Neuron (in vitro differentiated cells): ENCODE data around the gene DNMBP.
"Not testable (repeated sequence)": the region's sequence is repeated elsewhere in the genome, so short reads cannot be mapped to it uniquely, and the experiment has no call there.

ENCODE experiments used
- H2AFZ ChIP-seq: one replicate; pipeline ENCODE4 v1.6.1; 2013; ENCODE audit warnings: low read depth, mild to moderate bottlenecking, inconsistent platforms, low read length, moderate library complexity
- H3K27me3 ChIP-seq: one replicate; pipeline ENCODE4 v1.6.1; 2013; ENCODE audit warnings: low read length; ENCODE audit not compliant: insufficient read depth
- H3K36me3 ChIP-seq: one replicate; pipeline ENCODE4 v1.6.1; 2013; ENCODE audit warnings: low read length; ENCODE audit not compliant: insufficient read depth
- H3K4me1 ChIP-seq: one replicate; pipeline ENCODE4 v1.6.1; 2013; ENCODE audit warnings: low read length; ENCODE audit not compliant: insufficient read depth
- H3K4me3 ChIP-seq: 2 replicates; pipeline ENCODE4 v1.5.1; 2013; ENCODE audit warnings: mild to moderate bottlenecking, low read length, moderate library complexity
- H3K9me3 ChIP-seq: one replicate; pipeline ENCODE4 v1.6.1; 2013; ENCODE audit warnings: low read length

The DNMBP gene

GRCh38 chr10:100027416-100027815 lies 17.7 kb upstream of the DNMBP start:
- Histone ChIP-seq H2AFZ (no peak overlapping the region), H3K36me3 (no peaks in the 10 kb centered on the region), H3K9me3 (peaks cover 8% of the 10 kb centered on the region), H3K4me3 (no peak overlapping the region), H3K4me1 (peaks cover 2% of the 10 kb centered on the region), H3K27me3 (no peaks in the 10 kb centered on the region)

DNA sequence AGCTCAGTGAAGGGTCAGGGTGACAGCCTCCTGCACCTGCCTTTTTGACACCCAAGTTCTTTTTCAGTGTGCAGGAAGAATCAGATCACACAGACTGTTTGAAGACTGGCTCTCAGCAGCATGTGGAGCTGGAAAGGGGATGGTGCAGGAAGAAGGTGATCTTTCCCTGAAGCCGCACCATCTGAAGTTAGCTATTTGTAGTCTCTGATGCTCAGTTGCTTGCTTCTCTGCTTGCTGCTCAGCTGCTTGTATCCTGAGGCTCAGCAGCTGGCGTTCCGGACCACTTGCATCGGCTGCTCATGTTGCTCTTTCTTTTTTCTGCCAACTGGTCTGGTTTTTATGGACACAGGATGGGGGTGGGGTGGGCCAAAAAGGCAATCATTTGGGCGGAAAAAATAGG lies 15.8 kb upstream of the DNMBP start:
- H2AFZ ChIP-seq: no peak overlapping the region
- no peaks in the 10 kb centered on the region for H3K27me3 ChIP-seq
- H3K4me3 ChIP-seq: no peak overlapping the region
- peaks cover 2% of the 10 kb centered on the region for H3K4me1 ChIP-seq
- H3K9me3 ChIP-seq: peaks cover 8% of the 10 kb centered on the region
- H3K36me3 ChIP-seq: no peaks in the 10 kb centered on the region

GRCh38 chr10:100024748-100025147 lies 15.0 kb upstream of the DNMBP start:
- Histone ChIP-seq H3K36me3 (no peaks in the 10 kb centered on the region), H3K27me3 (no peaks in the 10 kb centered on the region), H3K9me3 (peaks cover 8% of the 10 kb centered on the region), H3K4me3 (no peak overlapping the region), H2AFZ (no peak overlapping the region), H3K4me1 (peaks cover 2% of the 10 kb centered on the region)

DNA sequence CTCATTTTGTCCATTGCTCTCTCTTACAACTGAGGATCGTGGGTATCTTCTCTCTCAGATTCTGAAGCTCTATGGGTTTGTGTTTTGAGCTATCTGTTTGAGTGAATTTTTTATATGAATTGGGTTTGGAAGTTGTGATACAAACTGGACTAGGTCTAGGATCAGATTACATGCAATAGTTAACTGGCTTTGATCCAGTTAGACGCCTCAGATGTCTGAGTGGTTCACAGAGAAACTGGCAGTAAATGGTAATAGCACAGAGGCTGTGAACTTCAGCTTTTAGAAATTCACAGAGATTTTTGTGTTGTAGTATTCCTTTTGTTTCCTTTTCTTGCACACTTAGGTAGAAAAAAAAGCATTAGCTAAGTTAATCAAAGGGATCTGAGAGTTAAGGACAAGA lies 12.7 kb upstream of the DNMBP start:
- Histone ChIP-seq H3K9me3 (no peaks in the 10 kb centered on the region), H2AFZ (no peak overlapping the region), H3K4me1 (peaks cover 2% of the 10 kb centered on the region), H3K4me3 (no peak overlapping the region), H3K27me3 (no peaks in the 10 kb centered on the region), H3K36me3 (no peaks in the 10 kb centered on the region)

DNA sequence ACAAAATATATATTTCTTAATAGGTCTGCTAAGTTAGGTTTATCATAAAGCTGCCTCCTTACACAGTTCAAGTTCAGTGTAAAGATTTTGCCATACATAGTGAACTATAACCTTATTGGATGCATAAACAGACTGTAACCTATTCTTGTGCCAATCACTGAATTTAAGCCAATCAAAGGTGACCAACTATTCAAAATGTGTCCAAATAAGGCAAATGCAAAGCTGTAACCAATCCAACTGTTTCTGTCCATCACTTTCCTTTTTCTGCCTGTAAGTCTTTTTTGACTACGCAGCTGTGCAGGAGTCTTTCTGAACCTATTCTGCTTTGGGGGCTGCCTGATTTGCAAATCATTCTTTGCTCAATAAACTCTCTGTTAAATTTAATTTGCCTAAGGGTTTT lies 11.6 kb upstream of the DNMBP start:
- H3K36me3 ChIP-seq: no peaks in the 10 kb centered on the region
- peaks cover 2% of the 10 kb centered on the region for H3K4me1 ChIP-seq
- H3K9me3 ChIP-seq: no peaks in the 10 kb centered on the region
- H3K27me3 ChIP-seq: no peaks in the 10 kb centered on the region
- H2AFZ ChIP-seq: no peak overlapping the region
- H3K4me3 ChIP-seq: no peak overlapping the region

- H3K4me1 ChIP-seq: peaks cover 2% of the 10 kb centered on the region
- no peak overlapping the region for H3K4me3 ChIP-seq
- H3K9me3 ChIP-seq: no peaks in the 10 kb centered on the region
- H2AFZ ChIP-seq: no peak overlapping the region
- no peaks in the 10 kb centered on the region for H3K36me3 ChIP-seq
- no peaks in the 10 kb centered on the region for H3K27me3 ChIP-seq
These were observed 11.1 kb upstream of the DNMBP start for GRCh38 chr10:100020886-100021253.

- peaks cover under 1% of the 10 kb centered on the region for H3K4me1 ChIP-seq
- H3K9me3 ChIP-seq: no peaks in the 10 kb centered on the region
- H3K4me3 ChIP-seq: no peak overlapping the region
- no peak overlapping the region for H2AFZ ChIP-seq
- H3K27me3 ChIP-seq: no peaks in the 10 kb centered on the region
- no peaks in the 10 kb centered on the region for H3K36me3 ChIP-seq
These were observed 10.6 kb upstream of the DNMBP start for GRCh38 chr10:100020142-100020885.

- H2AFZ ChIP-seq: no peak overlapping the region
- no peaks in the 10 kb centered on the region for H3K9me3 ChIP-seq
These were observed 10.0 kb upstream of the DNMBP start for GRCh38 chr10:100019787-100020141.

GRCh38 chr10:100014071-100014762 lies 4.5 kb upstream of the DNMBP start:
- H3K4me3 ChIP-seq: no peak overlapping the region
- H3K9me3 ChIP-seq: no peaks in the 10 kb centered on the region
- peaks cover 2% of the 10 kb centered on the region for H3K27me3 ChIP-seq
- peaks cover 3% of the 10 kb centered on the region for H3K4me1 ChIP-seq
- H2AFZ ChIP-seq: no peak overlapping the region
- no peaks in the 10 kb centered on the region for H3K36me3 ChIP-seq

More at GRCh38 chr10:100019787-100020141, 10.0 kb upstream of the DNMBP start:
- Histone ChIP-seq H3K36me3 (no peaks in the 10 kb centered on the region), H3K4me3 (no peak overlapping the region), H3K27me3 (no peaks in the 10 kb centered on the region), H3K4me1 (no peaks in the 10 kb centered on the region)

- Histone ChIP-seq H3K36me3 (no peaks in the 10 kb centered on the region), H3K4me1 (peaks cover 7% of the 10 kb centered on the region), H2AFZ (no peak overlapping the region), H3K9me3 (no peaks in the 10 kb centered on the region), H3K4me3 (no peak overlapping the region), H3K27me3 (peaks cover 2% of the 10 kb centered on the region)
These were observed 3.9 kb upstream of the DNMBP start for GRCh38 chr10:100013621-100014020.

DNA sequence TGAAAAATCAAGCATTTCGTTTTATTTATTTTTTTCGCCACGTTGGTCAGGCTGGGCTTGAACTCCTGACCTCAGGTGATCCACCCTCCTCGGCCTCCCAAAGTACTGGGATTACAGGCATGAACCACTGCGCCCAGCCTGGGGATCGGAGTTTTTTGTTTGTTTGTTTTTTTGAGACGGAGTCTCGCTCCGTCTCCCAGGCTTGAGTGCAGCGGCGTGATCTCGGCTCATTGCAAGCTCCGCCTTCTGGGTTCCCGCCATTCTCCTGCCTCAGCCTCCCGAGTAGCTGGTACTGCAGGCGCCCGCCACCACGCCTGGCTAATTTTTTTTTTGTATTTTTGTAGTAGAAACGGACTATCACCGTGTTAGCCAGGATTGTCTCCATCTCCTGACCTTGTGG lies 2.2 kb upstream of the DNMBP start:
- H3K4me3 ChIP-seq, H3K9me3 ChIP-seq, H2AFZ ChIP-seq, H3K36me3 ChIP-seq, H3K27me3 ChIP-seq: not testable (repeated sequence)
- H3K4me1 ChIP-seq: peaks cover 19% of the 10 kb centered on the region

DNA sequence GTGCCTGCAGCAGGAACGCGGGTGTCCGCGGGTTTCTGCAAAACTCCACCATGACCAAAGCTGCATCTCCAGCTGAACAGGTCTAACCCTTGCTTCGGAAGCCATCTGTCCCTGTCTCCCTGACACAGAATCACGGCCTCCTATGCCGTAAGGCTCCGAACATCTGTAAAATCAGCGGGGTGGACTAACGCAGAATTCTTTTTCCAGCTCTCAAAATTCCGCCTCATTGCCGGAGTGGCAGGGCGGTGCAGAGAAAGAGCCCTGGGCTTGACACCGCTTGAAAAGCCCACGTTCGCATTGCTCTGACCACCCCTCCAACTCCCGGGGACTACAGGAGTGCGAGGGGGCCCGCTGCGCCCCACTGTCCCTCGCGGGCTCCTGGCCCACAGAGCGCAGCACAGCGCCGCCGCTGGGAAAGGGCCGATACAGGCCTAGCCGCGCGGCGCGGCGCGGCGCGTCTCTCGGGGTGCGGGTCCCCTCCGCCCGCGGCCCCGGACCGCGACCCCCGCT lies 409 bp downstream of the DNMBP start:
- H3K4me3 ChIP-seq: peak overlapping the region; percentile 87
- no peaks in the 10 kb centered on the region for H3K36me3 ChIP-seq
- peak overlapping the region; percentile 86 for H2AFZ ChIP-seq
- H3K4me1 ChIP-seq: peaks cover 25% of the 10 kb centered on the region
- no peaks in the 10 kb centered on the region for H3K9me3 ChIP-seq
- peaks cover 2% of the 10 kb centered on the region for H3K27me3 ChIP-seq

- peaks cover 2% of the 10 kb centered on the region for H3K27me3 ChIP-seq
- peaks cover 25% of the 10 kb centered on the region for H3K4me1 ChIP-seq
- H3K9me3 ChIP-seq: no peaks in the 10 kb centered on the region
- H2AFZ ChIP-seq: peak overlapping the region; percentile 86
- no peaks in the 10 kb centered on the region for H3K36me3 ChIP-seq
- peak overlapping the region; percentile 87 for H3K4me3 ChIP-seq
These were observed 952 bp downstream of the DNMBP start for GRCh38 chr10:100008708-100009282.
